HK-2 (cell line): Measurements from ENCODE around the gene DERL2.
A peak's percentile ranks its signal among the peaks of the same experiment; 100 is the strongest.

ENCODE experiments used
- DNase-seq: peaks from one replicate; pipeline ENCODE4 v3.0.0-alpha.2; 2018; ENCODE audit not compliant: unreplicated experiment

The DERL2 gene

GRCh38 chr17:5485270-5486205 is at the start of gene DERL2:
TSS of gene DERL2 (minus strand) at chr17:5486178. CDS start at chr17:5486161, 17 bp downstream.
- no peak for DNase-seq

- no peak for DNase-seq
Measured at GRCh38 chr17:5535436-5535835, 49.5 kb upstream of the DERL2 start.

GRCh38 chr17:5533486-5534315 is 47.7 kb upstream of the DERL2 start:
- DNase-seq, result peak; percentile 39

- DNase-seq, result no peak
Measured at GRCh38 chr17:5532581-5532980, 46.6 kb upstream of the DERL2 start.

- no peak for DNase-seq
Measured at GRCh38 chr17:5531085-5531418, 45.1 kb upstream of the DERL2 start.

- DNase-seq, result no peak
Measured at GRCh38 chr17:5530265-5531084, 44.5 kb upstream of the DERL2 start.

GRCh38 chr17:5527601-5528250 is 41.7 kb upstream of the DERL2 start:
- DNase-seq, result no peak

- DNase-seq, result peak; percentile 91
Measured at GRCh38 chr17:5526821-5527598, 41.0 kb upstream of the DERL2 start.

- DNase-seq, result no peak
Measured at GRCh38 chr17:5523249-5523648, 37.3 kb upstream of the DERL2 start.

GRCh38 chr17:5522476-5522875 is 36.5 kb upstream of the DERL2 start:
- DNase-seq, result no peak

GRCh38 chr17:5516060-5516792 is 30.2 kb upstream of the DERL2 start:
- peak; percentile 81 for DNase-seq

- no peak for DNase-seq
Measured at GRCh38 chr17:5514976-5515375, 29.0 kb upstream of the DERL2 start.

GRCh38 chr17:5513628-5514027 is 27.6 kb upstream of the DERL2 start:
- no peak for DNase-seq

GRCh38 chr17:5511401-5512225 is 25.6 kb upstream of the DERL2 start:
- no peak for DNase-seq

- DNase-seq, result no peak
Measured at GRCh38 chr17:5510771-5511170, 24.8 kb upstream of the DERL2 start.

GRCh38 chr17:5509482-5509881 is 23.5 kb upstream of the DERL2 start:
- DNase-seq, result no peak

GRCh38 chr17:5508810-5509209 is 22.8 kb upstream of the DERL2 start:
- no peak for DNase-seq

GRCh38 chr17:5506307-5506706 is 20.3 kb upstream of the DERL2 start:
- no peak for DNase-seq

GRCh38 chr17:5502552-5502951 is 16.6 kb upstream of the DERL2 start:
- DNase-seq, result no peak
